ENCODE measurements around the gene APBB2. TPM values are rescaled to one million over a fixed set of nuclear protein-coding genes. Genes with fewer than 3 reads are reported as not detected.

APBB2 gene
- total RNA-seq, 1 donor, result 3.7 TPM

DNA sequence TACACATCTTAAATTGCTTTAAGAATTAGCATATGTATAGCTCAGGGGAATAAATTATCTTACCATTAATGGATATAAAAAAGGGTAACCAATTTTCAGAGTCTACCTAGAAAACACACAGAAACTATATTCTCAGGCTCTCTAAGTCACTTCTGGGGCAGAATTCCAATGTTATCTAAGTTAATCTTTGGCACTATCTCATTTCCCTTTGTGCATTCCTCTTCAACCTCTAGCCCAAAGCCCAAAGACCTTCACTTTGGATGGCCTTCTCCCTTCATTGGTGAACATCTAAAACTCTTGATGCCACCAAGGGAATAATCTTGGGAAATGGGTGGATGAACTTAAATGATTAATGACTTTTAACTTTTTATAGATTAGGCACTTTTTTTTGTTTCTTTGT, 108.3 kb downstream of the APBB2 start:
- no peaks in the 10 kb centered on the region for H3K4me1 ChIP-seq (ENCODE audit: insufficient read depth, low read length)
- H3K27me3 ChIP-seq (ENCODE audit: insufficient read depth, low read length), result no peaks in the 10 kb centered on the region
- H3K9me3 ChIP-seq (ENCODE audit: low read depth, low read length), result no peaks in the 10 kb centered on the region
- no peak overlapping the region for H3K4me3 ChIP-seq (ENCODE audit: low read length)

- no peaks in the 10 kb centered on the region for H3K27me3 ChIP-seq (ENCODE audit: insufficient read depth, low read length)
- no peaks in the 10 kb centered on the region for H3K4me1 ChIP-seq (ENCODE audit: insufficient read depth, low read length)
- H3K4me3 ChIP-seq (ENCODE audit: low read length), result no peak overlapping the region
- no peaks in the 10 kb centered on the region for H3K9me3 ChIP-seq (ENCODE audit: low read depth, low read length)
Measured at GRCh38 chr4:41104155-41104554, 110.2 kb downstream of the APBB2 start.

- Histone ChIP-seq H3K4me3 (ENCODE audit: low read length) (no peak overlapping the region), H3K9me3 (ENCODE audit: low read depth, low read length) (no peaks in the 10 kb centered on the region), H3K27me3 (ENCODE audit: insufficient read depth, low read length) (no peaks in the 10 kb centered on the region), H3K4me1 (ENCODE audit: insufficient read depth, low read length) (no peaks in the 10 kb centered on the region)
Measured at GRCh38 chr4:41103657-41104056, 110.7 kb downstream of the APBB2 start.

DNA sequence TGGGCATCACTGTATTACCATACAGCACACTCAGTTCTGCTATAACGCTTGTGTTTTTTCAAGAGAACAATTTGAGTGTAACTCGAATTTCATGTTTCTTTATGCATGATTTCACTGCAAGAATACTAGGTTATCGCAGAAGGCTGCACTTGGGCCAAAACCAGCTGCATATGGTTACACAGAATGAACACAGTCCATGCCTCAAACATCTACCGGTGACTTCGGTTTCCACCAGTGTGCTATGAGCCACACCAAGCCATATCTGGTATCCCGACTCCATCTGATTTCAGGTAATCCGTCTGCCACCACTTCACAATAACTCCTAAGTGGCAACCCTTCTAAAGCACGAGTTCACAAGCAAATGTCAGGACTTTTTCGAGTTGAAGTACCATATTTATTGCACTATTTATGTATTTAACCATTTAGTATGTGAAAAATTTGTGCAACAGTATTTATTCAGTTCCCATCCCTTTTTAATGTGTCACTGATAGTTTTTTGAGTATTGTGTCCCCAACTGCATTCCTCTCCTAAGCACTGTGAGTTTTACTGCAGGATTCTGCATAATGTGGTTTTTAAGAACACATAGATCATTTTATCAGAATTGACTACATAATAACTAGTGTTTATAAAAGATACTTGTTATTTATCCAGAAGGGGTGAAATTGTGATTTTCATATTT, 111.8 kb downstream of the APBB2 start:
- H3K4me3 ChIP-seq (ENCODE audit: low read length), result no peak overlapping the region
- no peaks in the 10 kb centered on the region for H3K4me1 ChIP-seq (ENCODE audit: insufficient read depth, low read length)
- H3K27me3 ChIP-seq (ENCODE audit: insufficient read depth, low read length), result no peaks in the 10 kb centered on the region
- no peaks in the 10 kb centered on the region for H3K9me3 ChIP-seq (ENCODE audit: low read depth, low read length)

- Histone ChIP-seq H3K4me1 (ENCODE audit: insufficient read depth, low read length) (no peaks in the 10 kb centered on the region), H3K4me3 (ENCODE audit: low read length) (no peak overlapping the region), H3K9me3 (ENCODE audit: low read depth, low read length) (no peaks in the 10 kb centered on the region), H3K27me3 (ENCODE audit: insufficient read depth, low read length) (no peaks in the 10 kb centered on the region)
Measured at GRCh38 chr4:41098093-41099048, 116.0 kb downstream of the APBB2 start.

DNA sequence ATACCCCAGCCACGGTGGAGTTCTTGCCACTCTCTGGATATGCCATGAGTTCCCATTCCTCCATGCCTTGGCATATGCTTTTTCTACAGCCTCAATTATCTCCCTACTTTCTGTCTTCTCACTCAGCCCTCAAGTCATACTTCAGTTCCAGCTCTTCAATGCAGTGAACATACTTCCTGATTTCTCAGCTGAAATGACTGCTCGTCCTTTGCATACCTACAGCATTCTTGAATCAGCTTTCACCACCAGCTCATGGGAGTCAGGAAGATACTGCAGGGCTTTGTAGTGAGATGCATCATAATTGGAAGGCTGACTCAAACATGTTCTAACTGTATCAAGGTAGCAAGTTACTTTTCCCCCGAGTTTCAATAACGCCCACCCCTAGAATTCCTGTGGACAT, 118.4 kb downstream of the APBB2 start:
- Histone ChIP-seq H3K4me1 (ENCODE audit: insufficient read depth, low read length) (no peaks in the 10 kb centered on the region), H3K4me3 (ENCODE audit: low read length) (no peak overlapping the region), H3K9me3 (ENCODE audit: low read depth, low read length) (no peaks in the 10 kb centered on the region), H3K27me3 (ENCODE audit: insufficient read depth, low read length) (no peaks in the 10 kb centered on the region)

DNA sequence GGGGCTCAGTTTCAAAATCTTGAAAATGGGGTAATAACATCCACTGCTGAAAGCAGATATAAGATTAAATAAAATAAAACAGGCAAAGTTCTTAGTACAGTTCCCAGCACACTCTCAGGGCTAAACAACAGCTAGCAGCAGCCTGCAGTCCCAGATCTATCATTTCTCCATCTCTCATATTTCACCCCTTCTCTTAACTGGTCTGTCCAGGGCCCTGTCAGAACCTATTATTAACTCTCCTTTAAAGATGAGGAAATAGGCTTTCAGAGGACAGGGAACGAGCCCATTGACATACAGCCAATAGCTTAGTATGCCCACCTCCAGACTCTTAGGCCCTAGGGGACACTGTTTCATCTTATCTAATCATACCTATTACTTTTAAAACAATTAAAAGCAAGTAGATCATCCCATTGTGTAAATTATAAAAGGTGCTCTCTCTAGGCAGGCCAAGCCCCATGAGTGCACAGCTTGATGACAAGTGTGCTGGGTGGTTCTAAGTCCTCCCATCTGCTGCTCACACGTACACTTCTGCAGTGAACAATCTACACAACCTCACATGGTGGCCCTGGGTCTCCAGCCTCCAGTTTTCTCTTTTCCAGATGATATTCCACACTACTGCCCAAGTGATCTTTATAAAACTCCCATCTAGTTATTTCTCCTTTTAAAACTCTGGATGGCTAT, 119.0 kb downstream of the APBB2 start:
- Histone ChIP-seq H3K4me3 (ENCODE audit: low read length) (no peak overlapping the region), H3K27me3 (ENCODE audit: insufficient read depth, low read length) (no peaks in the 10 kb centered on the region), H3K9me3 (ENCODE audit: low read depth, low read length) (no peaks in the 10 kb centered on the region), H3K4me1 (ENCODE audit: insufficient read depth, low read length) (no peaks in the 10 kb centered on the region)

DNA sequence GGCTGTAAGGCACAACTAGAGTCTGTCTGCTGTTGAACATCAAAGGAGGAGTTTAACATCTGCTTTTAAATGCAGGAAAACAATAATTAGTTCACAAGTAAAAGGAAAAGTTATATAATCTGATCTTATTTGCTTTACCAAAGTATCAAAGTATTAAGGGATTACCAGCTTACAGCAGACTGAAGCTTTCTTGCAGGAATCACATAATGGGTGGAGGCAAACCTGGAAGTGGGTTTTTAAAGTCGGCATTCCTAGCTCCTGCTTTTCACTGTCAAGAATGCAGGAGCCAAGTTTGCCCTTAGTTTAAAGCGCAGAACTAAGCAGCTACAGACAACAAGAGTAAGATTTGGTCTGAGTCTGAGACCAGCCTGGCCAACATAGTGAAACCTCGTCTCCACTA, 122.2 kb downstream of the APBB2 start:
- Histone ChIP-seq H3K9me3 (ENCODE audit: low read depth, low read length) (no peaks in the 10 kb centered on the region), H3K4me3 (ENCODE audit: low read length) (no peak overlapping the region), H3K4me1 (ENCODE audit: insufficient read depth, low read length) (no peaks in the 10 kb centered on the region), H3K27me3 (ENCODE audit: insufficient read depth, low read length) (no peaks in the 10 kb centered on the region)

DNA sequence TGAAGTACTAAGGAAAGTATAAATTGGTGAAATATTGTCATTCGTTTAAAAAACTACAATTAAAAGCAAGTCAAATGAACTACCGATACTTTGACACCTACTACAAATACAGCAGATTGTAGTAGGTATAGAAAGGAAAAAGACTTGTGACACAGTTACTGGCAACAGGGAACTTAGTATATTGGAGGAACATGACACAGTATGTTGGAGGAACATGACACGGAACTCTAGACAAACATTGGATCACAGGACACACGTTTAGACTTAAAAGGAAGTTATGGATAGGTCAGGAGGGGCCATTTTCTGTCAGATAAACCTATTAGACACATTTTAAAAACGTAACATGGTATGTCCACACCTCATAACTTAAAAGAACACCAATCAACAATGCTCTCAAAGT, 132.5 kb downstream of the APBB2 start:
- Histone ChIP-seq H3K4me1 (ENCODE audit: insufficient read depth, low read length) (no peaks in the 10 kb centered on the region), H3K4me3 (ENCODE audit: low read length) (no peak overlapping the region), H3K27me3 (ENCODE audit: insufficient read depth, low read length) (no peaks in the 10 kb centered on the region), H3K9me3 (ENCODE audit: low read depth, low read length) (no peaks in the 10 kb centered on the region)

DNA sequence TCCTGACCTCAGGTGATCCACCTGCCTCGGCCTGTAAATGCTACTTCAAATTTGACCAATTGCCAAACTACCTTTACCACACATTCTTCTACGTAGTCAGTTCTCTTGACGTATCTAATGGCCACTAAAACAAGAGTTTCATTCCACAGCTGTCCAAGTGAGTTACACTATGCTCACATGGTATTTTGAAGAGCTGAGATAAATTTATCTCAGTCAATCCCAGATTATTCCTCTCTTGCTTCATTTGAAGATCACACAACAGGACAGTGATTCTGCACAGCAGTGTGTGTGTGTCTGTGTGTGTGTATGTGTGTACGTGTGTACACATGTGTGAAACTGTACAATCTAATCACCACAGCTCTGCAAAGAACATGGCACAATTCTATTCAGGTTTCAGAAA, 133.4 kb downstream of the APBB2 start:
- Histone ChIP-seq H3K9me3 (ENCODE audit: low read depth, low read length) (no peaks in the 10 kb centered on the region), H3K4me1 (ENCODE audit: insufficient read depth, low read length) (no peaks in the 10 kb centered on the region), H3K27me3 (ENCODE audit: insufficient read depth, low read length) (no peaks in the 10 kb centered on the region), H3K4me3 (ENCODE audit: low read length) (no peak overlapping the region)

DNA sequence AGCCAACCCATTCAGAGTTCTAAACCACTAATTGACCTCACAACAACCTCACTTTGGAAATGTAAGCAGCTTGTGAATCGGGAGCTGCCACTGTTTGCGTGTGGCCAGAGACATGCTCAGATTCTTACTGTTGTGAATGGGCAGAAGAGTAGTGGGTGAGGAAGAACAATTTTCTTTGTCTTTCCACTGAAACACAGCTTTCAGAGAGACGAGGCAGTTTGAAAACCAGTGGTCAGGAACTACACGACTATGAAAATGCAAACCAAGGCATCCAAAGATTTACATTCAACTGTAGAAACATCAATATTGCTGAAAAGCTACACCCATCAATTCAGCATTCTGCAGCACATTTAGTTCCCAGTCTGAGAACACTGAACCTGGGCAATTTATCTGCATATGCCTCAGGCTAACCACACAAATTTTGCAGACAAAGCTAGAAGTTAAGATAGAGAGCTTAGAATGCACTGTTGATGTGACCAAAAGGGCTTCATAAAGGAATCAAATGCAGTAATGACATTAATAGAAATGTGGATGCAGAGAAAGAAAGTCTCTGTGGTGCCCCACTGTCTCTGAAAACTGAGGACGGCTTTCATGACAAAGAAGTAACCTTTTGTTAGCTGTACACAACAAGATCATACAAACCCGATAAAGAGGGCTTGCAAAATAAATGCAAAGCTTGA, 134.3 kb downstream of the APBB2 start:
- Histone ChIP-seq H3K4me3 (ENCODE audit: low read length) (no peak overlapping the region), H3K4me1 (ENCODE audit: insufficient read depth, low read length) (no peaks in the 10 kb centered on the region), H3K27me3 (ENCODE audit: insufficient read depth, low read length) (no peaks in the 10 kb centered on the region), H3K9me3 (ENCODE audit: low read depth, low read length) (no peaks in the 10 kb centered on the region)

- Histone ChIP-seq H3K27me3 (ENCODE audit: insufficient read depth, low read length) (no peaks in the 10 kb centered on the region), H3K4me3 (ENCODE audit: low read length) (no peak overlapping the region), H3K4me1 (ENCODE audit: insufficient read depth, low read length) (no peaks in the 10 kb centered on the region), H3K9me3 (ENCODE audit: low read depth, low read length) (no peaks in the 10 kb centered on the region)
Measured at GRCh38 chr4:41077628-41078027, 136.7 kb downstream of the APBB2 start.

GRCh38 chr4:41076481-41076880, 137.9 kb downstream of the APBB2 start:
- H3K9me3 ChIP-seq (ENCODE audit: low read depth, low read length), result no peaks in the 10 kb centered on the region
- no peaks in the 10 kb centered on the region for H3K27me3 ChIP-seq (ENCODE audit: insufficient read depth, low read length)
- H3K4me1 ChIP-seq (ENCODE audit: insufficient read depth, low read length), result no peaks in the 10 kb centered on the region
- no peak overlapping the region for H3K4me3 ChIP-seq (ENCODE audit: low read length)

DNA sequence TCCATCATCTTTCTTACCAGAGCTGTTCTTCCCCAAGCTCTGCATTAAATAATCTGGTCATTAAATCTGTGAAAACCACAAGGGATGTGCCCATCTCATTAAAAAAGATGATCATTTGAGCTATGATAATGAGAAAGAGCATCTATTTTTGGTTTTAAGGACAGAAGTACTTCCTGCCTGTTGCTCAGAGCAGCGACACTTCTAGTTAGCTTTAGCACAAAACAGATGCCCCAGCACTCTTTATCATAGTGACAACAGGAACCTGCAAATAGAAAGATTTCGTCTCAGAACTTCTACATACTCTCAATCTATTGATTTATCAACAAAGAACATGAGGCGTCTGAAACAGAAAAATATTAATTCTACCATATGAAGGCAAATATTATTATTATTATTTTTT, 140.1 kb downstream of the APBB2 start:
- no peaks in the 10 kb centered on the region for H3K4me1 ChIP-seq (ENCODE audit: insufficient read depth, low read length)
- no peaks in the 10 kb centered on the region for H3K9me3 ChIP-seq (ENCODE audit: low read depth, low read length)

More for the DNA sequence above, 140.1 kb downstream of the APBB2 start:
- Histone ChIP-seq H3K27me3 (ENCODE audit: insufficient read depth, low read length) (no peaks in the 10 kb centered on the region), H3K4me3 (ENCODE audit: low read length) (no peak overlapping the region)

All from mononuclear cell (primary cell).